SK-N-SH (cell line): ENCODE measurements around the gene ANKH. TPM values are rescaled to one million over a fixed set of nuclear protein-coding genes. Genes with fewer than 3 reads are reported as not detected.

Experiments used
- CTCF ChIA-PET: fragments of 300-600, 350-600 bp; formaldehyde crosslinking; extraction: SDS; loops from one replicate; lab custom pipeline; 2021; lab: Yijun Ruan, JAX
- POLR2A ChIA-PET: fragments of 350-600 bp; sonication (Branson Sonifier 250); formaldehyde crosslinking; extraction: SDS; loops from one replicate; lab custom pipeline; 2020; ENCODE audit warnings: antibody characterized with exemption, inconsistent platforms; lab: Yijun Ruan, JAX
- DNase-seq: peaks from one replicate; pipeline ENCODE4 v3.0.0; 2012
- H2AFZ ChIP-seq: fragments of 200-600 bp; sonication (generic); 2 replicates; pipeline ENCODE4 v1.8.1; 2016; ENCODE audit warnings: antibody characterized with exemption, mild to moderate bottlenecking, low read depth
- H3F3A ChIP-seq: fragments of 200-600 bp; sonication (generic); replicated peaks from 2 replicates; pipeline ENCODE3; 2016; ENCODE audit warnings: antibody characterized with exemption, mild to moderate bottlenecking; ENCODE audit not compliant: insufficient read depth
- H3K27ac ChIP-seq, 2 experiments: fragments of 200-500 bp in 1 of 2; fragments of 200-600 bp in 1 of 2; sonication (Bioruptor generic) in 1 of 2; sonication (generic), shearing (Covaris generic) in 1 of 2; 2 replicates each; pipeline versions ENCODE4 v1.5.1 to v1.6.1; 2014 to 2016; ENCODE audit warnings: low read depth in 2 of 2, inconsistent platforms in 1 of 2, low read length in 1 of 2, mild to moderate bottlenecking in 1 of 2, mixed read lengths in 1 of 2
- H3K27me3 ChIP-seq: fragments of 200-600 bp; sonication (generic), shearing (Covaris generic); 2 replicates; pipeline ENCODE4 v1.6.1; 2016; ENCODE audit warnings: mixed run types; ENCODE audit not compliant: insufficient read depth
- H3K36me3 ChIP-seq, 2 experiments: fragments of 200-500 bp in 1 of 2; fragments of 200-600 bp in 1 of 2; sonication (Bioruptor generic) in 1 of 2; sonication (generic) in 1 of 2; replicated peaks in 1 of 2; 2 replicates each; pipeline versions ENCODE3 to v1.5.1; 2014 to 2016; ENCODE audit warnings: low read length in 1 of 2, mild to moderate bottlenecking in 1 of 2; ENCODE audit not compliant: insufficient read depth in 2 of 2, control insufficient read depth in 1 of 2
- H3K4me1 ChIP-seq, 2 experiments: fragments of 200-500 bp in 1 of 2; fragments of 200-600 bp in 1 of 2; sonication (Bioruptor generic) in 1 of 2; sonication (generic), shearing (Covaris generic) in 1 of 2; 2 replicates each; pipeline versions ENCODE4 v1.5.1 to v1.6.1; 2014 to 2016; ENCODE audit warnings: low read depth in 1 of 2, low read length in 1 of 2, mixed run types in 1 of 2; ENCODE audit not compliant: insufficient read depth in 2 of 2, control insufficient read depth in 1 of 2
- H3K4me2 ChIP-seq: fragments of 200-600 bp; sonication (generic), shearing (Covaris generic); 2 replicates; pipeline ENCODE4 v1.6.1; 2017; ENCODE audit warnings: mixed run types
- H3K4me3 ChIP-seq, 2 experiments: fragments of 200-500 bp in 1 of 2; fragments of 200-600 bp in 1 of 2; sonication (Bioruptor generic) in 1 of 2; sonication (generic), shearing (Covaris generic) in 1 of 2; 2 replicates each; pipeline versions ENCODE4 v1.5.1 to v1.8.1; 2014 to 2016; ENCODE audit warnings: low read depth in 2 of 2, inconsistent platforms in 1 of 2, low read length in 1 of 2, mild to moderate bottlenecking in 1 of 2, mixed read lengths in 1 of 2, moderate library complexity in 1 of 2
- H3K79me2 ChIP-seq: fragments of 200-600 bp; sonication (generic); 2 replicates; pipeline ENCODE4 v1.8.1; 2017; ENCODE audit warnings: mild to moderate bottlenecking; ENCODE audit not compliant: insufficient read depth
- H3K9ac ChIP-seq: fragments of 200-600 bp; sonication (generic); 2 replicates; pipeline ENCODE4 v1.6.1; 2017; ENCODE audit warnings: mixed run types
- H3K9me2 ChIP-seq: fragments of 200-600 bp; sonication (generic); 2 replicates; pipeline ENCODE4 v1.6.1; 2017; ENCODE audit warnings: mixed run types
- H3K9me3 ChIP-seq: fragments of 200-600 bp; sonication (generic); 2 replicates; pipeline ENCODE4 v1.6.1; 2017; ENCODE audit warnings: mixed run types, mild to moderate bottlenecking, moderate library complexity
- H4K20me1 ChIP-seq: fragments of 200-600 bp; sonication (generic); 2 replicates; pipeline ENCODE4 v1.6.1; 2017; ENCODE audit warnings: mild to moderate bottlenecking, mixed run types; ENCODE audit not compliant: insufficient read depth
- CHD2 ChIP-seq: fragments of 150-350 bp; IDR thresholded peaks from 2 replicates; pipeline ENCODE4 v1.6.1; 2018; ENCODE audit warnings: low read length; ENCODE audit not compliant: partially characterized antibody
- FOXJ3 ChIP-seq: sonication (generic); formaldehyde crosslinking; IDR thresholded peaks from 2 replicates; pipeline ENCODE4 v1.5.1; 2020; ENCODE audit warnings: mild to moderate bottlenecking, missing genetic modification reagents
- GABPA ChIP-seq: IDR thresholded peaks from 2 replicates; pipeline ENCODE4 v1.4.0; 2012; ENCODE audit warnings: low read depth, mild to moderate bottlenecking
- GATA2 ChIP-seq: sonication (generic); formaldehyde crosslinking; IDR thresholded peaks from 2 replicates; pipeline ENCODE4 v1.5.0; 2020; ENCODE audit warnings: mild to moderate bottlenecking, missing genetic modification reagents
- MEF2A ChIP-seq: IDR thresholded peaks from 2 replicates; pipeline ENCODE4 v1.4.0; 2012; ENCODE audit warnings: low read depth, borderline replicate concordance
- MXI1 ChIP-seq: IDR thresholded peaks from 2 replicates; pipeline ENCODE4 v1.6.1; 2012; ENCODE audit warnings: mild to moderate bottlenecking, low read depth, low read length, improper control_type of control experiment
- NFIC ChIP-seq: IDR thresholded peaks from 2 replicates; pipeline ENCODE4 v1.4.0; 2012; ENCODE audit warnings: borderline replicate concordance
- NRF1 ChIP-seq: IDR thresholded peaks from 2 replicates; pipeline ENCODE4 v1.6.1; 2012; ENCODE audit warnings: low read depth, mild to moderate bottlenecking, low read length
- PBX3 ChIP-seq: IDR thresholded peaks from 2 replicates; pipeline ENCODE4; 2012
- RAD21 ChIP-seq: IDR thresholded peaks from 2 replicates; pipeline ENCODE4 v1.6.1; 2012; ENCODE audit warnings: mild to moderate bottlenecking, low read length
- RCOR1 ChIP-seq: fragments of 150-350 bp; IDR thresholded peaks from 2 replicates; pipeline ENCODE4 v1.6.1; 2017; ENCODE audit warnings: antibody characterized with exemption, low read length
- RXRA ChIP-seq: IDR thresholded peaks from 2 replicates; pipeline ENCODE4 v1.4.0; 2012; ENCODE audit warnings: low read depth, mild to moderate bottlenecking, borderline replicate concordance
- SIN3A ChIP-seq: IDR thresholded peaks from 2 replicates; pipeline ENCODE4 v1.6.1; 2012; ENCODE audit warnings: low read depth, mild to moderate bottlenecking, low read length, moderate library complexity, borderline replicate concordance
- TAF1 ChIP-seq: IDR thresholded peaks from 2 replicates; pipeline ENCODE4 v1.6.1; 2012; ENCODE audit warnings: low read depth, mild to moderate bottlenecking, low read length, moderate library complexity, borderline replicate concordance
- TCF12 ChIP-seq: IDR thresholded peaks from 2 replicates; pipeline ENCODE4 v1.4.0; 2012
- TEAD4 ChIP-seq: IDR thresholded peaks from 2 replicates; pipeline ENCODE4 v1.4.0; 2012; ENCODE audit warnings: mild to moderate bottlenecking, borderline replicate concordance; ENCODE audit not compliant: insufficient read depth
- ZBTB33 ChIP-seq: IDR thresholded peaks from 2 replicates; pipeline ENCODE4 v1.4.0; 2012; ENCODE audit warnings: low read depth, borderline replicate concordance
- WGBS: methylation state at CpG from one replicate; pipeline ENCODE4 v1.1.6; 2017; ENCODE audit warnings: low lambda C conversion rate; 5-methylcytosine and 5-hydroxymethylcytosine counted together
- polyA plus RNA-seq, 3 experiments: library from polyadenylated mRNA; depleted of rRNA; stranded (reverse); fragments of >200 nt; gene quantifications; 2 replicates each; pipeline ENCODE4 v1.2.3, GENCODE V29; 2012
- TF ChIP-seq, protein P1 (sequence below): fragments of 150-350 bp; IDR thresholded peaks from 2 replicates; pipeline ENCODE4 v1.6.1; 2016; ENCODE audit warnings: mild to moderate bottlenecking, low read depth, low read length

ANKH gene
- polyA plus RNA-seq, 1 of the 3 experiments (the other 2 are of a cell fraction): 22.0 TPM

DNA sequence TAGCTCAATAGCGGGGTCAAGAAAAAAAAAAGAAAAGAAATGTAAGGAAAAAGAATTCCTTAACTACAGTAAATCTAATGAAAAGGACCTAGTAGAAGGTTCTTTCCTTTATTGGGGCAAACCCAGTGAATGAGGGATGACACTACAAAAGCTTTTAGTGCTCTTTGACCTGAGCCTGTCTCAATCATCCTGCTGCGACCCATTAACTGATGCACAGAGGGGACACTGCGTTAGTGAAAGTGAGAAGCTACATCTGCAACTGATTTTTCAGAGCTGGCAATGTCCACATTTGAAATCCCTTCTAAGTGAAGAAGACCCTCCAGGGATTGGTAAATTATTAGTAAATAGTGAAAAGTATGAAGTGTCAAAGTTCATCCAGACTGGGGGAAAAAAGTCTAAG lies 106.0 kb downstream of the ANKH start:
- Histone ChIP-seq H3K27me3 (no peaks in the 10 kb centered on the region), H3K36me3 (peaks cover 0 to 8% of the 10 kb centered on the region in 2 experiments), H3K9me3 (no peaks in the 10 kb centered on the region), H3K9ac (no peak overlapping the region), H3K4me1 (no peaks in the 10 kb centered on the region; a peak in 2 of 4 replicates), H3K27ac (no peak overlapping the region), H3F3A (no peaks in the 10 kb centered on the region), H3K4me3 (no peak overlapping the region), H2AFZ (no peak overlapping the region), H4K20me1 (no peaks in the 10 kb centered on the region), H3K4me2 (no peak overlapping the region)
- no peak for DNase-seq
- 95% methylated on average over 3 of the region's 3 CpGs for WGBS
- POLR2A ChIA-PET: no interaction called here
- CTCF ChIA-PET: interaction anchor here (1.2 to 2.1 kb wide), 2 partner anchors 36 to 38 kb away, joined by 4 to 5 read pairs; no protein-coding TSS in a partner anchor
- TF ChIP-seq NRF1: no peak
- no peak for TF ChIP-seq MEF2A
- TF ChIP-seq, all 33 proteins: peak for 0
- no peaks in the 10 kb centered on the region for H3K79me2 ChIP-seq
- H3K9me2 ChIP-seq: no peaks in the 10 kb centered on the region

GRCh38 chr5:14762549-14763216 lies 108.9 kb downstream of the ANKH start:
- peaks cover 0 to 15% of the 10 kb centered on the region in 2 experiments for H3K36me3 ChIP-seq
- no peaks in the 10 kb centered on the region; a peak in 1 of 4 replicates for H3K4me1 ChIP-seq
- no peak overlapping the region for H3K4me3 ChIP-seq
- H3K4me2 ChIP-seq: no peak overlapping the region
- no peak for TF ChIP-seq SIN3A
- no peak for TF ChIP-seq GATA2 (CRISPR knock-in tag)
- TF ChIP-seq TCF12: no peak
- no peaks in the 10 kb centered on the region for H3F3A ChIP-seq
- no peaks in the 10 kb centered on the region for H3K27me3 ChIP-seq
- no peaks in the 10 kb centered on the region for H3K9me2 ChIP-seq
- POLR2A ChIA-PET: no interaction called here
- no peak for DNase-seq
- no peak overlapping the region for H3K27ac ChIP-seq
- H4K20me1 ChIP-seq: no peaks in the 10 kb centered on the region
- H2AFZ ChIP-seq: no peak overlapping the region
- CTCF ChIA-PET: interaction anchor here (1.6 to 1.7 kb wide), 2 partner anchors 35 to 241 kb away, joined by 8 to 9 read pairs; no protein-coding TSS in a partner anchor
- no peaks in the 10 kb centered on the region; the same call in 1 of the 2 replicates for H3K79me2 ChIP-seq
- 89% methylated on average over 4 of the region's 4 CpGs for WGBS
- no peak overlapping the region for H3K9ac ChIP-seq
- no peaks in the 10 kb centered on the region for H3K9me3 ChIP-seq

DNA sequence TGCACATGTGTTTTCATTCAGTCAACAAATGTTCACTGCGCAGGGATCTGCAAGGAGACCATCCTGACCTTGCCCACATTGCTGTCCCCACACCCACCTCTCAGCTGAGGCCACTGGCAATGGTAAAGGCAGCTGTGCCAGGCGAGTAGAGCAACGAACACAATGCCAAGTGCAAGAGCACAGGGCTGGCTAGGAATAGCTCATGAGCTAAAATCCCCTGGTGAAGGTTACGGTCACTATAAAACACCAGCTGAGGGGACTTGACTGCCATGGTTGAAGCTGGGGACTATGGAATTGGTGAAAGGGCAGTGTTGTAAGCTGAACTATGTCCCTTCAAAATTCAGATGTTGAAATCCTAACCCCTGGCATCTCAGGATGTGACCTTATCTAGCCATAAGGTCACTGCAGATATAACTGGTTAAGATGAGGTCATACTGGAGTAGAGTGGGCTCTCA lies 111.0 kb downstream of the ANKH start:
- POLR2A ChIA-PET: no interaction called here
- Histone ChIP-seq H3F3A (no peaks in the 10 kb centered on the region), H3K9me2 (no peaks in the 10 kb centered on the region), H2AFZ (no peak overlapping the region), H3K4me1 (no peaks in the 10 kb centered on the region), H4K20me1 (no peaks in the 10 kb centered on the region), H3K27me3 (no peaks in the 10 kb centered on the region), H3K4me2 (no peak overlapping the region), H3K36me3 (peaks cover 0 to 16% of the 10 kb centered on the region in 2 experiments), H3K9ac (no peak overlapping the region), H3K9me3 (no peaks in the 10 kb centered on the region), H3K4me3 (no peak overlapping the region), H3K79me2 (no peaks in the 10 kb centered on the region; the same call in 1 of the 2 replicates), H3K27ac (no peak overlapping the region)
- 81% methylated on average over 4 of the region's 4 CpGs for WGBS
- DNase-seq: no peak
- CTCF ChIA-PET: interaction anchor here (0.6 to 1.1 kb wide), 4 partner anchors 33 to 1425 kb away, joined by 3 read pairs; no protein-coding TSS in a partner anchor
- TF ChIP-seq GABPA (no peak), PBX3 (no peak), TAF1 (no peak), SIN3A (no peak), GATA2 (CRISPR knock-in tag) (no peak), TCF12 (no peak), CHD2 (no peak), NFIC (no peak), MXI1 (no peak), RXRA (no peak), FOXJ3 (no peak), TEAD4 (no peak), RAD21 (no peak), RCOR1 (no peak), ZBTB33 (no peak)
- TF ChIP-seq, protein P1, sequence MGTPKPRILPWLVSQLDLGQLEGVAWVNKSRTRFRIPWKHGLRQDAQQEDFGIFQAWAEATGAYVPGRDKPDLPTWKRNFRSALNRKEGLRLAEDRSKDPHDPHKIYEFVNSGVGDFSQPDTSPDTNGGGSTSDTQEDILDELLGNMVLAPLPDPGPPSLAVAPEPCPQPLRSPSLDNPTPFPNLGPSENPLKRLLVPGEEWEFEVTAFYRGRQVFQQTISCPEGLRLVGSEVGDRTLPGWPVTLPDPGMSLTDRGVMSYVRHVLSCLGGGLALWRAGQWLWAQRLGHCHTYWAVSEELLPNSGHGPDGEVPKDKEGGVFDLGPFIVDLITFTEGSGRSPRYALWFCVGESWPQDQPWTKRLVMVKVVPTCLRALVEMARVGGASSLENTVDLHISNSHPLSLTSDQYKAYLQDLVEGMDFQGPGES: no peak
